Naive thymus-derived CD4-positive, alpha-beta T cell (primary cell): ENCODE results near the gene SMIM5. TPM values are rescaled to one million over a fixed set of nuclear protein-coding genes. Genes with fewer than 3 reads are reported as not detected.
A peak's percentile ranks its signal among the peaks of the same experiment; 100 is the strongest.

Experiments
- ATAC-seq: fragments of 150-1000 bp; cut with Tn5 transposase; 2 replicates; pipeline ENCODE4 v1.10.0; 2021; ENCODE audit warnings: mild to moderate bottlenecking, moderate library complexity
- CTCF ChIA-PET: fragments of 350-600 bp; sonication (Branson Sonifier 250); formaldehyde crosslinking; loops from one replicate; lab custom pipeline; 2021; ENCODE audit warnings: antibody characterized with exemption; lab: Charles Lee
- POLR2A ChIA-PET: fragments of 350-600 bp; sonication (Branson Sonifier 250); formaldehyde crosslinking; loops from one replicate; lab custom pipeline; 2021; ENCODE audit warnings: antibody characterized with exemption, inconsistent platforms; lab: Charles Lee
- DNase-seq, 9 donors: peaks; one replicate each; pipeline versions ENCODE4 v3.0.0 to v3.0.0-alpha.2; 2020 to 2022; ENCODE audit warnings: mixed read lengths in 1 of 9
- H3K27ac ChIP-seq: one replicate; pipeline ENCODE4 v1.7.0; 2013; ENCODE audit warnings: mild to moderate bottlenecking, low read depth, low read length, moderate library complexity
- H3K27me3 ChIP-seq, 2 donors: one replicate each; pipeline ENCODE4 v1.7.0; 2013; ENCODE audit warnings: low read length in 2 of 2, mild to moderate bottlenecking in 2 of 2, moderate library complexity in 2 of 2; ENCODE audit not compliant: control insufficient read depth in 2 of 2, insufficient read depth in 2 of 2
- H3K36me3 ChIP-seq, 3 experiments: 1 replicate in 2 of 3; 2 replicates in 1 of 3; pipeline ENCODE4 v1.7.0; 2013; ENCODE audit warnings: low read length in 3 of 3, mild to moderate bottlenecking in 3 of 3, moderate library complexity in 1 of 3; ENCODE audit not compliant: insufficient read depth in 3 of 3, control insufficient read depth in 2 of 3
- H3K4me1 ChIP-seq, 2 donors: one replicate each; pipeline ENCODE4 v1.7.0; 2013; ENCODE audit warnings: low read length in 2 of 2, mild to moderate bottlenecking in 2 of 2, moderate library complexity in 1 of 2; ENCODE audit not compliant: control insufficient read depth in 2 of 2, insufficient read depth in 2 of 2
- H3K4me3 ChIP-seq: 2 replicates; pipeline ENCODE4 v1.7.0; 2013; ENCODE audit warnings: mild to moderate bottlenecking, low read length
- H3K9me3 ChIP-seq, 3 experiments: 1 replicate in 2 of 3; 2 replicates in 1 of 3; pipeline ENCODE4 v1.7.0; 2013; ENCODE audit warnings: low read length in 3 of 3; ENCODE audit not compliant: control insufficient read depth in 2 of 3
- H3K27ac Mint-ChIP-seq, 9 donors: one replicate each; pipeline ENCODE4 v1.8.0; 2020 to 2022; ENCODE audit warnings: mixed read lengths in 9 of 9, mild to moderate bottlenecking in 8 of 9, moderate library complexity in 5 of 9, inconsistent platforms in 2 of 9
- H3K27me3 Mint-ChIP-seq, 5 donors: one replicate each; pipeline ENCODE4 v1.8.0; 2021 to 2022; ENCODE audit warnings: mixed read lengths in 5 of 5, mild to moderate bottlenecking in 1 of 5
- H3K36me3 Mint-ChIP-seq, 5 donors: one replicate each; pipeline ENCODE4 v1.8.0; 2020 to 2022; ENCODE audit warnings: mixed read lengths in 5 of 5, mild to moderate bottlenecking in 3 of 5, inconsistent platforms in 1 of 5
- H3K4me1 Mint-ChIP-seq, 7 donors: one replicate each; pipeline ENCODE4 v1.8.0; 2020 to 2022; ENCODE audit warnings: mixed read lengths in 7 of 7, mild to moderate bottlenecking in 3 of 7, inconsistent platforms in 1 of 7
- H3K4me3 Mint-ChIP-seq, 10 donors: one replicate each; pipeline ENCODE4 v1.8.0; 2020 to 2022; ENCODE audit warnings: mild to moderate bottlenecking in 10 of 10, mixed read lengths in 10 of 10, moderate library complexity in 6 of 10, inconsistent platforms in 2 of 10
- H3K9me3 Mint-ChIP-seq, 11 donors: one replicate each; pipeline ENCODE4 v1.8.0; 2020 to 2022; ENCODE audit warnings: mixed read lengths in 11 of 11, mild to moderate bottlenecking in 4 of 11, inconsistent platforms in 1 of 11, moderate library complexity in 1 of 11
- intact Hi-C, 2 donors: fragments of 100-400 bp; cut with micrococcal nuclease; formaldehyde crosslinking; loops; one replicate each; pipeline ENCODE4 v1.15.1; 2023
- polyA plus RNA-seq, 2 donors: library from polyadenylated mRNA; unstranded; fragments of 300-500 nt; fragmentation: Illumina TruSeq; gene quantifications; one replicate each; pipeline ENCODE4 v1.2.3, GENCODE V29; 2021
- total RNA-seq, 6 experiments: library from RNA in 5 of 6; stranded (reverse) in 5 of 6; gene quantifications; 1 replicate in 5 of 6; 2 replicates in 1 of 6; pipeline ENCODE4 v1.2.3 and lab custom pipeline; 2021 to 2026

Gene SMIM5
- total and polyA plus RNA-seq, 7 experiments from 2014 or later, result 0.06 to 2.4 (median 0.82) TPM

DNA sequence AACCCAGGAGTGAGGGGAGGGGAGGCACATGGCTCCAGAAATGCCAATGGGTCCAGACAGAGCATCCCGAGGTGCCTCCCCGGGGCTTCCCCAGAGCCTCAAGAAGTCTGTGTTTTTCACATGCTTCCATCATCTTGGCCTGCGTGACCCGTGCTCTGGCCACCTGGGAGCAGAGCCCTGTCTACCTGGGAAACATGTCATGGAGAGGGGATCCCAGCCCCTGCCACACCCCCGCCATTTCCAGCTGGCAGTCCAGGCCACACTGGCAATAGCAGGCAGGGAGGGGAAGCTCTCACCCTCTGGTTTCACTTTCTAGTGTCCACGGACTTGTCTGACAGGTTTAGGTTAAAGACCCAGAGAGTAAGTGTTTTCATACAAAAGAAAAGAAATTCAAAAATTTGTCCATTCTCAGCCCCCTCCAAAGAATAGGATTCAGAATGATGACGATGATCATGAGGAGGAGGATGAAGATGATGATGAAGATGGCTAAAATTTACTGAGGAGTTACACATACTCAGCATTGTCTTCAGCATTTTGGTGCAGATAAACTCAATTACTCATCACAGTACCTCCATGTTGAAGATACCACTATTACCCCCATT is 9.0 kb downstream of the SMIM5 start:
- H3K4me1 ChIP-seq, result no peaks in the 10 kb centered on the region
- ChIA-PET POLR2A (no interaction called here), CTCF (interaction anchor here (0.6 to 1.9 kb wide), 3 partner anchors 10 to 116 kb away, joined by 3 to 7 read pairs (median 4); no protein-coding TSS in a partner anchor)
- H3K9me3 ChIP-seq, result no peaks in the 10 kb centered on the region
- ATAC-seq (no peak), DNase-seq (no peak)
- peaks cover 0 to 14% (median 6%) of the 10 kb centered on the region in 7 donors for H3K4me1 Mint-ChIP-seq
- peaks cover 0 to 30% (median 1%) of the 10 kb centered on the region in 3 experiments for H3K36me3 ChIP-seq
- H3K27me3 ChIP-seq, result no peaks in the 10 kb centered on the region
- no peaks in the 10 kb centered on the region for H3K27me3 Mint-ChIP-seq
- H3K27ac Mint-ChIP-seq, result no peak overlapping the region
- intact Hi-C loops, result no loop called here
- no peak overlapping the region for H3K4me3 Mint-ChIP-seq
- no peak overlapping the region for H3K4me3 ChIP-seq
- H3K36me3 Mint-ChIP-seq, result peaks cover 0 to 3% (median 0%) of the 10 kb centered on the region in 5 donors
- H3K27ac ChIP-seq, result no peak overlapping the region
- no peaks in the 10 kb centered on the region for H3K9me3 Mint-ChIP-seq

DNA sequence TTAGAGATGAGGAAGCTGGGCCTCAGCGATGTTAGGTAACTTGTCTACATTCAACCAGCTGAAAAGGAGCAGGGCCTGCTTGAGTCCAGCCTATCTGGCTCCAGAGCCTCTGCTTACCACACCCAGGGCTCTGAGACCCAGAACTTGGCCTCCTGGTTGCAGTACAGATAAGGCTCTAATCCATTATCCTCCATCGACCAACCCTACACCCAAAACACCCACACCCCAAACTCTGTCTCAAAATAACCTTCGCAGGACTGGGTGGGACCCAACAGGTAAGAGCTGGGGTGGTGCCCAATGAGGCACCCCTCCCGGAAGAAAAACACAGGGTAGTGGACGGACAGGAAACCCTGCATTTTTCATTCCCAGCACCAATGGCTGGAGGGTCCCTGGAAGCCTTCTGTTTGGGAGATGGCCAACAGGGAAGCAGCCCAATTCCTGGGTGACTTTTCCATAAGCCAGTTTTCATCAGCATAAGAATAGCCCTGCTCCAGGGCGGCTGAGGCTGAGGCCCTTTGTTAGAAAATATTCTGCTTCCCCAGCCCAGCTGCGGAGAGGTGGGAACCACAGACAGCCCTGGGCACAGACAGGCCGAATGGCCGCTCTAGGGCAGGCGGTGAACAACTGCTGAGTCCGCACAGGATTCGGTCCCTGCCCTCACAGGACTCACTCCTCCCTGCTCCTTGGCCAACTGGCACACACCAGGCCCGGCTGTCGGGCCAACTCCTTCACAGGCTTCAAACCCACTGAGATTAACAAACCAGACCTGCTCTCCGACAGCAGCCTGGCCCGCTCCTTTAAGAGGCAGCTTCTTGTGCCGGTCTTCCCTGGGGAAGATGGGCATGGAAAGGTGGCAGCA is 9.8 kb downstream of the SMIM5 start:
- intact Hi-C loops, result no loop called here

DNA sequence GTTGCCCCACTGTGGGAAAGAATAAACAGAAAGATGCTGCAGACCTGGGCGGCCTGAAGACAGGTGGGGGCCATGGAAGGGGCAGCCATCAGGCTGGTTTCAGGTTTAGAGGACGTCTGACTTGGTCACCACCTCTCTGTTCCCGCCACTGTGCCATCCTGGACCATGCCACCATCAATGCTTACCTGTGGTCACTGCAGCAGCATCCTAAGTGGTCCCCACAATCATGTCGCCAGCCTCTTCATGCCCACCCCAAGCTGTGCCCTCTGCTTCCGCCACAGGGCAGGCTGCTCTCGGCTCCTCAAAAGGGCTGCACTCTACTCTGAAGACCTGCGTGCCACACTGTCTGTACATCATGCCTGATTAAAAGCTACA is 10.4 kb downstream of the SMIM5 start:
- Histone ChIP-seq H3K9me3 (no peaks in the 10 kb centered on the region), H3K27ac (no peak overlapping the region), H3K36me3 (peaks cover 0 to 39% (median 6%) of the 10 kb centered on the region in 3 experiments), H3K4me1 (no peaks in the 10 kb centered on the region), H3K27me3 (no peaks in the 10 kb centered on the region), H3K4me3 (no peak overlapping the region)
- Mint-ChIP-seq H3K36me3 (peaks cover 0 to 11% (median 0%) of the 10 kb centered on the region in 5 donors), H3K4me3 (no peak overlapping the region), H3K27ac (no peak overlapping the region), H3K9me3 (no peaks in the 10 kb centered on the region), H3K27me3 (no peaks in the 10 kb centered on the region), H3K4me1 (peaks cover 0 to 14% (median 6%) of the 10 kb centered on the region in 7 donors)
- ChIA-PET CTCF (no interaction called here), POLR2A (no interaction called here)
- DNase-seq (no peak), ATAC-seq (no peak)
- intact Hi-C loops, result no loop called here

More for the DNA sequence above, 9.8 kb downstream of the SMIM5 start:
- Histone ChIP-seq H3K4me1 (no peaks in the 10 kb centered on the region), H3K4me3 (no peak overlapping the region), H3K9me3 (no peaks in the 10 kb centered on the region), H3K36me3 (peaks cover 0 to 36% (median 6%) of the 10 kb centered on the region in 3 experiments), H3K27ac (no peak overlapping the region), H3K27me3 (no peaks in the 10 kb centered on the region)
- no peak overlapping the region for H3K27ac Mint-ChIP-seq
- ChIA-PET CTCF (interaction anchor here (1.9 kb wide), 1 partner anchor 10 kb away, joined by 7 read pairs; no protein-coding TSS in a partner anchor), POLR2A (no interaction called here)
- H3K27me3 Mint-ChIP-seq, result no peaks in the 10 kb centered on the region
- H3K9me3 Mint-ChIP-seq, result no peaks in the 10 kb centered on the region
- no peak for DNase-seq
- ATAC-seq, result no peak
- no peak overlapping the region for H3K4me3 Mint-ChIP-seq
- H3K4me1 Mint-ChIP-seq, result peaks cover 0 to 14% (median 6%) of the 10 kb centered on the region in 7 donors
- H3K36me3 Mint-ChIP-seq, result peaks cover 0 to 8% (median 0%) of the 10 kb centered on the region in 5 donors

DNA sequence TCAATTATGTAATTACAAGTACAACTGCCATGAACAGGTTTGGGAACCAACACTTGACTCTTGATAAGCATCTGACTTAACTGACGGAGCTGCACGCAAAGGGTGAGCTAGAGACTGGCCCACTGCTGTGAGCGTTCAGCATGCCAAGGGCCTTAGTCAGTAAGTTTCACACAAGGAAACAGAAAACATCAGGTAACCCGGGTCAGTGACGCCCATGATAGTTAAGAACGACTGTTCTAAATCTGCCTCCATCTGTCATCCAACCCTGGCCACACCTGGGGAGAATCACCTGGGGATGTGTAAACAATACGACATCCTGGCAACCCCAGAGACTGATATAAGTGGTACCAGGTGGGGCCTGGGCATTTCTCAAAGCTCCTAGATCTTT is 12.3 kb downstream of the SMIM5 start:
- Mint-ChIP-seq H3K27me3 (no peaks in the 10 kb centered on the region), H3K9me3 (no peaks in the 10 kb centered on the region), H3K36me3 (peaks cover 0 to 29% (median 5%) of the 10 kb centered on the region in 5 donors), H3K4me1 (peaks cover 0 to 14% (median 6%) of the 10 kb centered on the region in 7 donors), H3K27ac (peak overlapping the region in 4 of 9 donors; percentile 12 to 82 (median 38)), H3K4me3 (no peak overlapping the region)
- intact Hi-C loops, result no loop called here
- Histone ChIP-seq H3K36me3 (peaks cover 0 to 50% (median 6%) of the 10 kb centered on the region in 3 experiments), H3K4me3 (no peak overlapping the region), H3K27ac (no peak overlapping the region), H3K9me3 (no peaks in the 10 kb centered on the region), H3K4me1 (no peaks in the 10 kb centered on the region), H3K27me3 (no peaks in the 10 kb centered on the region)
- DNase-seq (no peak), ATAC-seq (no peak)
- POLR2A ChIA-PET, result no interaction called here
- CTCF ChIA-PET, result interaction anchor here (1.3 to 1.5 kb wide), 2 partner anchors 10 to 12 kb away, joined by 4 to 13 read pairs; partner anchors contain the start of gene SMIM5

DNA sequence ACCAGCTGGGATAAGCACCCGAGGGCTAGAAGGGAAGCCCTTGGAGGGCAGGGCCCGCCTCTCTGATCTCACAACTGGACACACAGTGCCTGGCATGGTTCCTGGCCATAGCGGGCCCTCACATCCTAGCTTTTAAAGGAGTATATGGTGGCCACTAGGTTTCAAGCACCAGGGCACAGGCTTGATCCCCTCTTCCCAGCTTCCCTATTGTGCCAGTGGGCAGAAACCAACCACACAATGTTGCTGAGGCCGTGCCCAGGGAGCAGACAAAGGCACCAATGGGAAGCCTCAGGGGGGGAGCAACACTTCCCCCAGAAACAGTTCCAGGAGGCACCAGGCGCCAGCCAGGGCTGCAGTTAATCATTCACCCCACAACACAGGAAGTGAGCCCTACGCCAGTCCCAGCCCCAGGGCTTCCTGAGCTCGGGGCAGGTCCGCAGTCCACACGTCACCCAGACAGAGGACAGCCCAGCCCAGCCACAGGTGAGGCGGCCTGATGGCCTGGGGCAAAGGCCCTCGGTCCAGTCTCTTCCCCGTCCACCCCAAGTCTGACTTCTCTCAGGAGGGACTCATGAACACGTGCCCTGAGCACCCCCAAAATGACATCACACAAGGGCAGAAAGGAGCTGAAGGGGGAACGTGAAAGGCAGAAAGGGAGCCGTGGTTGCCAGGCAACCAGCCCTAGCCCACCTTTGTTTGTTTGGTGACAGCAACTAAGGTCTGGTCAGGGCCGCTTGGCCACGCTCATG is 12.8 kb downstream of the SMIM5 start:
- ATAC-seq (peak; percentile 80), DNase-seq (no peak)
- ChIA-PET POLR2A (no interaction called here), CTCF (interaction anchor here (0.8 to 1.3 kb wide), 2 partner anchors 11 to 75 kb away, joined by 3 to 4 read pairs; partner anchors contain the start of gene ITGB4)
- no peak overlapping the region for H3K27ac ChIP-seq
- Mint-ChIP-seq H3K27me3 (no peaks in the 10 kb centered on the region), H3K4me1 (peaks cover 0 to 14% (median 6%) of the 10 kb centered on the region in 7 donors), H3K9me3 (no peaks in the 10 kb centered on the region), H3K4me3 (no peak overlapping the region), H3K36me3 (peaks cover 0 to 35% (median 5%) of the 10 kb centered on the region in 5 donors), H3K27ac (peak overlapping the region in 4 of 9 donors; percentile 10 to 82 (median 34))
- H3K4me3 ChIP-seq, result no peak overlapping the region
- no peaks in the 10 kb centered on the region for H3K4me1 ChIP-seq
- no peaks in the 10 kb centered on the region for H3K9me3 ChIP-seq
- H3K27me3 ChIP-seq, result no peaks in the 10 kb centered on the region
- intact Hi-C loops, result no loop called here
- H3K36me3 ChIP-seq, result peaks cover 0 to 50% (median 6%) of the 10 kb centered on the region in 3 experiments

DNA sequence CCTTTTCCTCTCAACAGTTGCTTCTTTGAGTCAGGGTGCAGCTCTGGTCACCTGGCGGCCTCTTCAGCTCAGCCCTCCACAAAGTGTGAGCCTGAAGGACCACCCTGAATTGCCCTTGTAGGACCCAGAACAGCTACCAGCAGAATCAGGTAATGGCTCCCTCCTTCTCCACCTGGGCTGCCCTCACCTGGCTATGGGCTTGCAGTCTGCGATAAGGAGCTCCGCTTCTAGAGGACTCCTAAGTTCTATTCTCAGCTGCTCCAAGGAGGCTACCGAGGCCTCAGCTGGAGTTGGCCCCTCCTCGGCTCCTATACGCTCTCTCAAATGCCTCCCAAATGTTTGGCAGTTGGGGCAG is 13.4 kb downstream of the SMIM5 start:
- Histone ChIP-seq H3K27me3 (no peaks in the 10 kb centered on the region), H3K4me1 (no peaks in the 10 kb centered on the region), H3K36me3 (peaks cover 0 to 48% (median 6%) of the 10 kb centered on the region in 3 experiments), H3K27ac (no peak overlapping the region), H3K4me3 (no peak overlapping the region), H3K9me3 (no peaks in the 10 kb centered on the region)
- no peaks in the 10 kb centered on the region for H3K27me3 Mint-ChIP-seq
- H3K36me3 Mint-ChIP-seq, result peaks cover 0 to 35% (median 5%) of the 10 kb centered on the region in 5 donors
- no peak overlapping the region for H3K4me3 Mint-ChIP-seq
- H3K27ac Mint-ChIP-seq, result peak overlapping the region in 2 of 9 donors; percentile 46 to 56
- intact Hi-C loops, result no loop called here
- no peak for ATAC-seq
- DNase-seq, result no peak
- CTCF ChIA-PET, result interaction anchor here (0.8 kb wide), 1 partner anchor 74 kb away, joined by 3 read pairs; the partner anchor contains the start of gene ITGB4
- peaks cover 0 to 14% (median 6%) of the 10 kb centered on the region in 7 donors for H3K4me1 Mint-ChIP-seq
- H3K9me3 Mint-ChIP-seq, result no peaks in the 10 kb centered on the region
- POLR2A ChIA-PET, result no interaction called here
